ENCODE results near the gene PRADC1.

DNA sequence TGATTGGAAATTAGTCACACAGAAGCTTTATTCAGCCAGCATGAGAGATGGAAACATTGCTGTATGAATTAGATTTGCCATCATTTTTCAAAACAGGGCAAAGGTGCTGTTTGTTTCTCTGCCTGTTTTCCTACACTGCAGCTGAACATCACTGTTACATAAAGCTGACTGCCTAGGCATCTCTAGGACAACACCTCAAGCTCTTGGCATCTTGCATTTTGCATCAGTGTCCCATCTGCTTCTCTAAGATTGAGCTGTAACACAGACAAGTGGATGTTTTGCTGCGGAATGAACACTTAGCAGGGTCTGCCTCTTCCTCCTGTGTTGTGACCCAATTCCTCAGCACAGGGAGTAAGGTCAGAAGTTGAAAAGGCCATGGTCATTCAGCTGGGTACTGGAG lies 5.9 kb upstream of the PRADC1 start:
- TF ChIP-seq, protein P1, sequence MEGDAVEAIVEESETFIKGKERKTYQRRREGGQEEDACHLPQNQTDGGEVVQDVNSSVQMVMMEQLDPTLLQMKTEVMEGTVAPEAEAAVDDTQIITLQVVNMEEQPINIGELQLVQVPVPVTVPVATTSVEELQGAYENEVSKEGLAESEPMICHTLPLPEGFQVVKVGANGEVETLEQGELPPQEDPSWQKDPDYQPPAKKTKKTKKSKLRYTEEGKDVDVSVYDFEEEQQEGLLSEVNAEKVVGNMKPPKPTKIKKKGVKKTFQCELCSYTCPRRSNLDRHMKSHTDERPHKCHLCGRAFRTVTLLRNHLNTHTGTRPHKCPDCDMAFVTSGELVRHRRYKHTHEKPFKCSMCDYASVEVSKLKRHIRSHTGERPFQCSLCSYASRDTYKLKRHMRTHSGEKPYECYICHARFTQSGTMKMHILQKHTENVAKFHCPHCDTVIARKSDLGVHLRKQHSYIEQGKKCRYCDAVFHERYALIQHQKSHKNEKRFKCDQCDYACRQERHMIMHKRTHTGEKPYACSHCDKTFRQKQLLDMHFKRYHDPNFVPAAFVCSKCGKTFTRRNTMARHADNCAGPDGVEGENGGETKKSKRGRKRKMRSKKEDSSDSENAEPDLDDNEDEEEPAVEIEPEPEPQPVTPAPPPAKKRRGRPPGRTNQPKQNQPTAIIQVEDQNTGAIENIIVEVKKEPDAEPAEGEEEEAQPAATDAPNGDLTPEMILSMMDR (IDR thresholded peaks at IDR 0.05): no peak
- TF ChIP-seq POLR2A (IDR thresholded peaks at IDR 0.05): no peak
